ENCODE results near the gene PLA2G4E.

Gene PLA2G4E

DNA sequence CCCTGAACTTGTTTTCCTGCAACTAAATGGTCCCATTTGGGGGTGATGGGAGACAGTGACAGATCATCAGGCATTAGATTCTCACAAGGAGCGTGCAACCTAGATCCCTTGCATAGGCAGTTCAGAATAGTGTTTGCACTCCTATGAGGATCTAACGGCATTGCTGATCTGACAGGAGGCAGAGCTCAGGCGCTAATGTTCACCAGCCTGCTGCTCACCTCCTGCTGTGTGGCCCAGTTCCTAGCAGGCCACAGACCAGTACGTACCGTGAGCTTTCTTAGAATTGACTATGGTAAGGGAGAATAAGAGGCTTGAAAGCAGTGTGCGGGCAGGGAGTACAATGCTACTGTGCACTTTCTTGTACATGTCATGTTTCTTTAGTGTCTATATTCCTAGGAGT is 17.6 kb upstream of the PLA2G4E start:
- DNase-seq (ENCODE audit: low spot score), result no peak
- H3K4me1 Mint-ChIP-seq (ENCODE audit: low read depth), result peaks cover 7% of the 10 kb centered on the region
- peaks cover 2% of the 10 kb centered on the region for H3K27me3 Mint-ChIP-seq (ENCODE audit: low read depth)
- H3K36me3 Mint-ChIP-seq (ENCODE audit: low read depth), result no peaks in the 10 kb centered on the region
- H3K9me3 Mint-ChIP-seq, result no peaks in the 10 kb centered on the region
- no peak overlapping the region for H3K4me3 Mint-ChIP-seq
- H3K27ac Mint-ChIP-seq, result no peak overlapping the region

DNA sequence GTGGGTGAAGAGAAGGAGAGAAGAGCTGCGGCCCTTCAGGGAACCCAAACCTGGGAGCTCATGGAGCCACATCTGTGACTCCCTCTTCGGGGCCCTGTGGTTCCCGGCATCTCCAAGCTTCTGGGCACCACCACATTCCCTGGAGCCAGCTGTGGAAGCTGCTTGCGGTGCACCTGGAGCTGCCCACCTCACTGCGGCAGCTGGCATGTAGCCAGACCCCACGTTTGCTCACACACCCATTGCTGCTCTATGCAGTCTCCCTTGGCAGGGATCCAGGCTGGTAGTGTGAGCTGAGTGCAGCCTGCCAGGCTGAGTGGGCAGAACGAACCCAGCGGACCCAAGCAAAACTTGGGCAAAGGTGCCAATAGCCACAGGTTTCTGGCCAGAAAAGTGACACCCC is 16.8 kb upstream of the PLA2G4E start:
- H3K4me3 Mint-ChIP-seq, result no peak overlapping the region

DNA sequence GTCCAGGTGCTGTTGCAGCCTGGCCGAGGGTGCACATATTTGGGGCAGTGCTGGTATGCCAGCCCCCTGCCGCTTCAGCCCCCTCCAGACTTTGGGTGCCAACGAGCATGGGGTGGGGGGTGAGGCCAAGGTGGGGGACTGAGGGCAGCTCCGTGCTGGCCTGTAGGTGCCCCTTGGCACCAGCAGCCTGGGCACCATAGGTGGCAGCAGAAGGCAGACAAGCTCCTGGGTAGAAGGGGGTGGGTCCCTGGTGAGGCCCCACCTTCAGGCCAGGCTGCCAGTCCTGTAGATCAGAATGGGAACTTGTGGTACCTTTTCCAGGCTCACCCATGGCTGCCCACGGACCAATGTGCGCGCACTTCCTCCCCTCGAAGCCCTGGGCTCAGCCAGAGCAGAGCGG is 16.1 kb upstream of the PLA2G4E start:
- Mint-ChIP-seq H3K4me3 (no peak overlapping the region), H3K27me3 (ENCODE audit: low read depth) (peaks cover 2% of the 10 kb centered on the region), H3K27ac (no peak overlapping the region), H3K4me1 (ENCODE audit: low read depth) (peaks cover 7% of the 10 kb centered on the region), H3K9me3 (no peaks in the 10 kb centered on the region), H3K36me3 (ENCODE audit: low read depth) (no peaks in the 10 kb centered on the region)
- no peak for DNase-seq (ENCODE audit: low spot score)

More for the DNA sequence above, 16.8 kb upstream of the PLA2G4E start:
- Mint-ChIP-seq H3K27ac (no peak overlapping the region), H3K27me3 (ENCODE audit: low read depth) (peaks cover 2% of the 10 kb centered on the region), H3K36me3 (ENCODE audit: low read depth) (no peaks in the 10 kb centered on the region), H3K9me3 (no peaks in the 10 kb centered on the region), H3K4me1 (ENCODE audit: low read depth) (peaks cover 7% of the 10 kb centered on the region)
- DNase-seq (ENCODE audit: low spot score), result no peak

DNA sequence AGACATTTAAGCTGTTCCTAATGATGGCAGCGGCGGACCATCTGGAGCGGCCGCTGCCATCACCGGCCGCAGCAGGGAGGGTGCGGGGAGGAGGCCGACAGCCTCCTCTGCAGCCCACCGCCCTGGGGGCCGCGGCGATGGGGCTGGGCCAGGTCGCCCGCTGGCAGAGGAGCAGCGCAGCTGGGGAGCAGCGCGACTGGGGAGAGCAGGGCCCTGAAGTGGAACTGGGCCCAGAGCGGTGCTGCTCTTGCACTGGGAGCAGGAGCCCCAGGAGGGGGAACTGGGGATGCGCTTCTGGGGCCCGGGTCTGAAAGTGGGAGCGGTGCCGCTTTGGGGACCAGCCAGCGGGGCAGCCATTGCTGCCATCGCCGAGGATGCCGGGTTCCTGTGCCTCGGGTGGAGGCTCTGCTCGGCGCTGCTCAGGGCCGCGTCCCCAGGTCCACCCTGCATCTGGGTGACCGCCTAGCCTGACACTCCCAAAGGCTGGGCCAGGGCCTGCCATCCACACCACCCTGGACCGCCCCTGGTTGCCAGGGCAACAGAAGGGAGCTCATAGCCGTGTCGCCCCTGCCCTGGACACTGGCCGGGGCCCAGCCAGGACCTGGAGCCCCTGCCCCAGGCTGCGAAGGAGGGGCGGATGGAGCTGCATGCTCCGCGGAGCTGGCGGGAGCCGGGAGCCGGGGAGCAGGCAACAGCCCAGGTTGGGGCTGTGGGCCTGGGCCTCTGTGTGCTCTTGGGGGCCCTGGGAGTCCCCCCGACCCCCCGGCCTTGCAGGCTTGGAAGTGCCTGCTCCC is 15.5 kb upstream of the PLA2G4E start:
- DNase-seq (ENCODE audit: low spot score), result no peak
- H3K9me3 Mint-ChIP-seq, result no peaks in the 10 kb centered on the region
- no peak overlapping the region for H3K4me3 Mint-ChIP-seq
- peaks cover 7% of the 10 kb centered on the region for H3K4me1 Mint-ChIP-seq (ENCODE audit: low read depth)
- H3K27ac Mint-ChIP-seq, result no peak overlapping the region
- H3K27me3 Mint-ChIP-seq (ENCODE audit: low read depth), result peaks cover 2% of the 10 kb centered on the region
- no peaks in the 10 kb centered on the region for H3K36me3 Mint-ChIP-seq (ENCODE audit: low read depth)

DNA sequence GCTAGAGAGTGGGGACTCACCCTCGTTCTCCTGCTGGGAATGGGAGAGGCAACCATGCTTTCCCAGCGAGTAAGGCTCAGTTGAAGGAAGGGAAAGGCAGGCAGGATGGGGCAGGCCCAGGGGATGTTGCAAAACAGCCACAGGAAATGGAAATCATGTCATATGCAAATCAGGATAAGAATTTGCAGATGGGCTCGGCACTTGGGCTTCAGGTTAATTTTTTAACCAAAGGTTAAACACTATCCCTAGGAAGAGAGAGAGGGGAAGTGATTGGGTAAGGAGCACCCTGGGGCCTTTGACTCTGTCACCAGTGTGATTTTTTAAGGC is 14.6 kb upstream of the PLA2G4E start:
- Mint-ChIP-seq H3K27ac (no peak overlapping the region), H3K4me1 (ENCODE audit: low read depth) (peaks cover 7% of the 10 kb centered on the region), H3K27me3 (ENCODE audit: low read depth) (peaks cover 4% of the 10 kb centered on the region), H3K9me3 (no peaks in the 10 kb centered on the region), H3K36me3 (ENCODE audit: low read depth) (no peaks in the 10 kb centered on the region), H3K4me3 (no peak overlapping the region)
- DNase-seq (ENCODE audit: low spot score), result no peak

DNA sequence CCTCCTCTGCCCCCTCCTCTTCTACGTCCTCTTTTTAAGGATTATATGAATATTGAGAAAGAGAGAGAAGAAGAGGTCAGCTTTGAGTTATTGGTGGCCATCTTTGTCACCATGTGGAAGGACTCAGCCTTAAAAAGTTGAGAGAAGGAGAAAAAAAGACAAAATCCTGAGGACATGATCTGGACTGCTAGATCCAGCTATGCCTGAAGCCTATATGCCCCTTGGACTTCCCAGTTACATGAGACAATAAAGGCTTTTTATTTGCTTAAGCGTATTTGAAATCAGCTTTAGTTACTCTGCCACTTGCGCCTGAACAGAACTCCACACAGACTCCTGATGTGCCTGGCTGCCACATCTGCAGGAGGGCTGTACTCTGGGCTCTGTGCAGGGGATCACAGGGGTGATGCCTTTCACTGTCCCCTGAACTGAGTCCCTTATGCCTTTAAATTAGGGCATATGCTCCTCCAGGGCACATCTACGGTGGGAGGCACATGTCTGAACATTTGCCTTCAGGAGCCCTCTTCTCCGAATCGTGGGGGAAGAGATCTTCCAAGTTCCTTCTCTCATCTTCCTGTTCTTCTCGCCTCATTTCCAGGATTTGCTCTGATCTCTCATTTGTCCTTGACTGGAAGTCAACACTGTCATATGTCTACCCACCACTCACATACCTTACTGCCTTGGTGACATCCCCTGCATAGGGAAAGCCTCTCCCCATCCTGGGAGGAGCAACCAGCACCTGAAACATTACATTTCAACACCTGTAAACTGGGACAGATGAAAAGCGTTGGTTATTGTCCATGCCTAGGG is 14.0 kb upstream of the PLA2G4E start:
- no peaks in the 10 kb centered on the region for H3K9me3 Mint-ChIP-seq
- H3K36me3 Mint-ChIP-seq (ENCODE audit: low read depth), result no peaks in the 10 kb centered on the region
- no peak overlapping the region for H3K27ac Mint-ChIP-seq
- H3K27me3 Mint-ChIP-seq (ENCODE audit: low read depth), result peaks cover 6% of the 10 kb centered on the region
- H3K4me3 Mint-ChIP-seq, result no peak overlapping the region
- DNase-seq (ENCODE audit: low spot score), result no peak
- peaks cover 7% of the 10 kb centered on the region for H3K4me1 Mint-ChIP-seq (ENCODE audit: low read depth)

DNA sequence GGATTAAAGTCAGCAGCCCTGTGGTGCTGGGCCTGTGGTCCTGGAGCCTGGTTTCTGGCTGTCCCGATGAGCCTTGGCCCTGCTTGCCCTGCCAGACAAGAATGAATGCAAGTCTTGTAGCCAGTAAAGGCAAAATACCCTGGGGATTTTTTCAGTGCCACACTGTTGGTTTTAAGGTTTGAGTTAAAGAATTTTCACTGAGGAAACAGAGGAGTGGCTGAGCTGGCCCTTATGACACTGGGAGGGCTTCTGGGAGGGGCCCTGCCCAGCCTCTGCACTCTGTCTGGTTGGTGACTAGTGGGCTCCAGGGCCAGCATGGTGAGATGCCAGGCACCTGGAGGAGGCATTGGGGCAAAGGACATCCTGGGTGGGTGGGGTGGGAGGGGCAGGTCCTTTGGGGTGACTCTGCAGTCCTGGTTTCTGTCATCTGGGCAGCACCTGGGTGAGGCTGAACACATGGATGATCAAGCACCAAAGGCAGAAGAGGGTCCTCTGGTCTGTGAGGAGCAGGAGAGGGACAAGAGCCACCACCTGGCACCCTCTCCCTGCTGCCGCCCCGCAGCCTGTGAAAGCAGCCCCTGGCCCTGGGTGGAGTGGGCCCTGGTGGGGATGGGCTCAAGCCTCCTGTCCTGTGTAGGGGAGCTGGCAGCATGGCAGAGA is 12.5 kb upstream of the PLA2G4E start:
- H3K4me1 Mint-ChIP-seq (ENCODE audit: low read depth), result peaks cover 7% of the 10 kb centered on the region
- no peak for DNase-seq (ENCODE audit: low spot score)
- H3K9me3 Mint-ChIP-seq, result no peaks in the 10 kb centered on the region
- H3K4me3 Mint-ChIP-seq, result no peak overlapping the region
- no peaks in the 10 kb centered on the region for H3K36me3 Mint-ChIP-seq (ENCODE audit: low read depth)
- H3K27ac Mint-ChIP-seq, result no peak overlapping the region
- H3K27me3 Mint-ChIP-seq (ENCODE audit: low read depth), result peaks cover 5% of the 10 kb centered on the region

DNA sequence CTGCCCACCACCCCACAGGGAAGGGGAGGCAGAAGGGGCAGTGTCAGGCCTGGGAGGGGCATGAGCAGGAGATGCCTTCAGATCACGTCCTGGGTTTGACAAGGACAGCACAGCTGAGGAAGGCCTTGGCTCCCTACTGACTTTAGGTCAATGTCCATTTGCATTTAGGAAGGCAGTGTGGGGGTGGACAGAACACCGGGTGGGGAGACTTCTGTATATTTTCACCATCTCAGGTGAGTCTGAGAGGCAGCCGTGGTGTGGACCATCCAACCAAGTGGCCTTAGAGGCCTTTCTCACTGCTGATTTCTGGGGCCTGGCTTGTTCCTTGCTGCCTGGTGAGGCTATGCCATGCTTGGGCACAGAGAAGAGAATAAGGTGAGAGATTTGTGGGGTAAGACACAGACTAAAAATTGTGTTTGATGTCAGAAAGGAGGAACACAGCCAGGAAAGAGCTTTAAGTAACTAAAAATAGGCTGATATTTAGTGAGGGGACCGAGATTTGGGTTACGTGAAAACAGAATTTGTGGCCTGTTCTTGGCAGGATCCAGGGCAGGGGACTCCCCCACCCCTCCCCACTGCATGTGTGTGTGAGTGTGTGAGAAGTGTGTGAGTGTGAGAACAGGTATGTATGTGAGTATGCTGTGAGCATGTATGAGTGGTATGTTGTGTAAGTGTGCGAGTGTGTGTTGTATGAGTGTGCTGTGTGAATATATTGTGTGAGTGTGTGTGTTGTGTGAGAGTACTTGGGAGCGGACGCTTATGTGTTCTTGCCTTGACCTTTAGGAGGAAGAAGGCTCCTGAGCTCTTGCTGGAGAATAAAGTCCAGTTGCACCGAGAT is 11.8 kb upstream of the PLA2G4E start:
- H3K27me3 Mint-ChIP-seq (ENCODE audit: low read depth), result peaks cover 8% of the 10 kb centered on the region
- no peaks in the 10 kb centered on the region for H3K9me3 Mint-ChIP-seq
- no peaks in the 10 kb centered on the region for H3K36me3 Mint-ChIP-seq (ENCODE audit: low read depth)
- H3K4me3 Mint-ChIP-seq, result no peak overlapping the region
- H3K4me1 Mint-ChIP-seq (ENCODE audit: low read depth), result peaks cover 7% of the 10 kb centered on the region
- H3K27ac Mint-ChIP-seq, result no peak overlapping the region
- DNase-seq (ENCODE audit: low spot score), result no peak

DNA sequence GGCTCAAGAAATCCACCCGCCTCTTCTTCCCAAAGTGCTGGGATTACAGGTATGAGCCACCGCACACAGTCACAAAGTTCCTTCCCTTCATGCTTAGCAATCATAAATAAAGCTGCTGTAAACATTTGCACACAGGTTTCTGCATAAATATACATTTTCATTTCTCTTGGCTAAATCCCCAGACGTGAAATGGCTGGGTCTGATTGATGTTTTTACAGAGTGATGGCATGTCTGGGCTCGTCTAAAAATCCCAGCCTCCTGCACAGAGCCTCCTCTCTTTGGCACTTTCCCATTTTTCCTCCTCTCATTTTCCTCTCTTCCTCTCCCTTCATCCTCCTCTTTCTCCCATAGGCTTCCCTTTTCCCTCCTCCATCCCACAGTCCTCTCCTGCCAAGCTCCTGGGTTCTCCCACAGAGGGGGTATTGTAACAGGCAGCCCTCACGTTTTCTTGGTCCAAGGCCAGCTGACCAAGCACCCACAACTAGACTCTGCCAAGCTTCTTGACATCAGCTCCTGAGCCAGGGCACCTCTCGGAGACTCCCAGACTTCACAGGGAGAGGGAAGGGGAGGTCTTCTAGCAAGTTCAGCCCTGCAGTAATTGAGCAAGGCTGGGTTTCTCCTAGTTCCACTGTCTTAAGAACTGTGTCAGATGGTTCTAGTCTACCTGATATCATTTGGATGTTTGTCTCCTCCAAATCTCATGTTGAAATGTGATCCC is 10.5 kb upstream of the PLA2G4E start:
- H3K9me3 Mint-ChIP-seq, result no peaks in the 10 kb centered on the region
- DNase-seq (ENCODE audit: low spot score), result no peak
- no peaks in the 10 kb centered on the region for H3K36me3 Mint-ChIP-seq (ENCODE audit: low read depth)
- H3K4me1 Mint-ChIP-seq (ENCODE audit: low read depth), result peaks cover 7% of the 10 kb centered on the region
- H3K4me3 Mint-ChIP-seq, result no peak overlapping the region
- H3K27ac Mint-ChIP-seq, result no peak overlapping the region
- H3K27me3 Mint-ChIP-seq (ENCODE audit: low read depth), result peaks cover 14% of the 10 kb centered on the region

DNA sequence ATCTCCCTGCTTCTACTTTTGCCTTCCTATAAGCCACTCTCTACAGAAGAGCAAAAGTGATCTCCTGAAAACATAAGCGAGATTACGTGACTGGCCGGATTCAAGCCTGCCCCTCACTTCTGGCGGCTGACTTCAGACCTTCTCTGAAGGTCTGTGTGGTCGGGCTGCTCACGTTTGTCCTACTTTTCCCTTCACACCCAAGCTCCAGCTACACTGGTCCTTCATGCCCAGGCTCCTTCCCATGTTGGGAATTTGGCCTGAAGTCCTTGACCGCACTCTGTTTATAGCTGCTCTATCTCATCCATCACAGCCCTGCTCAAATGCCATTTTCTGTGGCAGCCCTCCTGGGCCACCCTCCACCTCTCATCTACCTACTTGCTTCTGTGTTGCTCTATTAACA is 6.7 kb upstream of the PLA2G4E start:
- Mint-ChIP-seq H3K9me3 (no peaks in the 10 kb centered on the region), H3K27me3 (ENCODE audit: low read depth) (peaks cover 15% of the 10 kb centered on the region), H3K4me3 (no peak overlapping the region), H3K27ac (no peak overlapping the region), H3K4me1 (ENCODE audit: low read depth) (no peaks in the 10 kb centered on the region), H3K36me3 (ENCODE audit: low read depth) (no peaks in the 10 kb centered on the region)
- no peak for DNase-seq (ENCODE audit: low spot score)

DNA sequence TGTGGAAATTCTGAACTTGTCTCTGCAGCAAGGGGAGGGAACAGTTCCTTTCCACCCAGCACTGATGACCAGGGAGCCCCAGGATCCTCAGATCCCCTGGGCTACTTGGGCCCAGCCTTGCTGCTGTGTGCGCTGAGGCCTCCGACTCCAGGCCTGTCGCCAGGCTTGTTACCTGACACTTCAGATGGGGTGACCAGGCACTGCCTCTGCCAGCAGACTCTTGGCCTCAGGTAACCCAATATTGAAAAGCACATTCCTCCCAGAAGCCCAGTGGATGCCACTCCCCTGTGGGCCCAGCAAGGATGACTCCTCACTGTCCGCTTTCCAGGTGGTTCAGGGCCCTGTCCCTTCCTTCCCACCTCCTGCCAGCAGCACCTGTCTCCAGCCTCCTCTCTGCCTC is 3.5 kb upstream of the PLA2G4E start:
- Mint-ChIP-seq H3K27ac (no peak overlapping the region), H3K4me1 (ENCODE audit: low read depth) (no peaks in the 10 kb centered on the region), H3K36me3 (ENCODE audit: low read depth) (no peaks in the 10 kb centered on the region), H3K27me3 (ENCODE audit: low read depth) (peaks cover 10% of the 10 kb centered on the region), H3K9me3 (no peaks in the 10 kb centered on the region), H3K4me3 (no peak overlapping the region)
- DNase-seq (ENCODE audit: low spot score), result no peak

DNA sequence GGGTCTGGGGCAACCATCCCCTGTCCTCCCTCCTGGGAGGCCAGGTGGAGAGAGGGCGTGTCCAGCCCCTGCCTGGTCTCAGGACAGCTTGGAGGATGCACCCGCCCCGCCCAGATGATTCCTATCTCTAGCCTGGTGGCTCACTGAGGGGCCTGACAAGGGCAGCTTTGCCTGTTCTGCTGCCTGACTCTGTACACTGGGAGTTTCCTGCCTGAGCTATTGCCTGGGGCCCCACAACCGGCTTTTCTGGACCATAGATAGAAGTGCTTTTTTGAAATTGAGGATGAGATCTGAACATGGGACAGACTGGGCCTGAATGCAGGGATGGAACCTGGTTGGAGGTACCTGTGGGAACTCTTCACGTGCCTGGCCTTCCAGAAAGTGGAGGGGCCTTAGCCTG is 751 bp upstream of the PLA2G4E start:
- Mint-ChIP-seq H3K4me3 (no peak overlapping the region), H3K36me3 (ENCODE audit: low read depth) (no peaks in the 10 kb centered on the region), H3K4me1 (ENCODE audit: low read depth) (no peaks in the 10 kb centered on the region), H3K27me3 (ENCODE audit: low read depth) (peaks cover 5% of the 10 kb centered on the region), H3K9me3 (no peaks in the 10 kb centered on the region), H3K27ac (no peak overlapping the region)
- no peak for DNase-seq (ENCODE audit: low spot score)
